B cell (primary cell): Measurements from ENCODE around the gene EIF3D. TPM values are rescaled to one million over a fixed set of nuclear protein-coding genes. Genes with fewer than 3 reads are reported as not detected.

Experiments
- ATAC-seq: fragments of 200-7000 bp; cut with Tn5 transposase; one replicate; pipeline ENCODE4 v1.10.0; 2021; ENCODE audit warnings: low read depth, mild to moderate bottlenecking, moderate number of reproducible peaks, moderate library complexity
- CTCF ChIA-PET: fragments of 350-600 bp; sonication (Branson Sonifier 250); formaldehyde crosslinking; loops from one replicate; lab custom pipeline; 2021; ENCODE audit warnings: antibody characterized with exemption, inconsistent platforms; lab: Charles Lee
- POLR2A ChIA-PET: fragments of 350-600 bp; sonication (Branson Sonifier 250); formaldehyde crosslinking; loops from one replicate; lab custom pipeline; 2021; ENCODE audit warnings: antibody characterized with exemption; lab: Charles Lee
- DNase-seq: peaks from one replicate; pipeline ENCODE4 v3.0.0; 2013
- H2AFZ ChIP-seq: 2 replicates; pipeline ENCODE4 v1.6.1; 2012; ENCODE audit warnings: mild to moderate bottlenecking, low read depth, low read length; ENCODE audit not compliant: insufficient read depth, poor library complexity, severe bottlenecking
- H3K27ac ChIP-seq, 2 donors: 1 replicate in 1 of 2; 2 replicates in 1 of 2; pipeline ENCODE4 v1.5.1; 2012 to 2013; ENCODE audit warnings: low read length in 2 of 2, mild to moderate bottlenecking in 2 of 2, moderate library complexity in 1 of 2
- H3K27me3 ChIP-seq, 4 experiments: fragments of 200-600 bp in 1 of 4; sonication (generic) in 1 of 4; replicated peaks in 1 of 4; 1 replicate in 2 of 4; 2 replicates in 2 of 4; pipeline versions ENCODE4 v1.6.1 to v1.7.0; 2013 to 2016; ENCODE audit warnings: low read length in 3 of 4, mild to moderate bottlenecking in 2 of 4, mixed read lengths in 1 of 4, moderate library complexity in 1 of 4; ENCODE audit not compliant: insufficient read depth in 4 of 4, control insufficient read depth in 3 of 4; ENCODE audit errors: control extremely low read depth in 1 of 4
- H3K36me3 ChIP-seq, 2 experiments: replicated peaks in 1 of 2; 1 replicate in 1 of 2; 2 replicates in 1 of 2; pipeline versions ENCODE4 v1.6.1 to v1.7.1; 2013; ENCODE audit warnings: low read length in 1 of 2; ENCODE audit not compliant: insufficient read depth in 2 of 2, control insufficient read depth in 1 of 2; ENCODE audit errors: control extremely low read depth in 1 of 2, extremely low read depth in 1 of 2
- H3K4me1 ChIP-seq, 2 donors: fragments of 200-600 bp in 1 of 2; sonication (generic) in 1 of 2; 1 replicate in 1 of 2; 2 replicates in 1 of 2; pipeline versions ENCODE4 v1.5.1 to v1.6.1; 2013 to 2017; ENCODE audit warnings: low read length in 2 of 2; ENCODE audit not compliant: control insufficient read depth in 2 of 2, insufficient read depth in 2 of 2
- H3K4me2 ChIP-seq: replicated peaks from 2 replicates; pipeline ENCODE3; 2012; ENCODE audit warnings: mild to moderate bottlenecking, low read depth, low read length; ENCODE audit not compliant: poor library complexity, severe bottlenecking
- H3K4me3 ChIP-seq, 5 experiments: fragments of 200-600 bp in 1 of 5; sonication (generic) in 1 of 5; 1 replicate in 3 of 5; 2 replicates in 2 of 5; pipeline versions ENCODE4 v1.5.1 to v1.7.0; 2011 to 2016; ENCODE audit warnings: low read length in 4 of 5, mild to moderate bottlenecking in 4 of 5, low read depth in 2 of 5, control low read depth in 1 of 5, moderate library complexity in 1 of 5; ENCODE audit not compliant: insufficient read depth in 1 of 5; ENCODE audit errors: control extremely low read depth in 1 of 5, extremely low read depth in 1 of 5
- H3K79me2 ChIP-seq: fragments of 200-600 bp; sonication (generic); one replicate; pipeline ENCODE4 v1.6.0; 2016; ENCODE audit warnings: low read length; ENCODE audit not compliant: control insufficient read depth, insufficient read depth
- H3K9ac ChIP-seq: fragments of 200-600 bp; sonication (generic); 2 replicates; pipeline ENCODE4 v1.6.1; 2017; ENCODE audit warnings: mild to moderate bottlenecking, low read length, moderate library complexity
- H3K9me3 ChIP-seq, 3 donors: one replicate each; pipeline versions ENCODE4 v1.6.1 to v1.7.1; 2013; ENCODE audit warnings: low read length in 2 of 3; ENCODE audit not compliant: control insufficient read depth in 2 of 3, insufficient read depth in 1 of 3; ENCODE audit errors: control extremely low read depth in 1 of 3
- H4K20me1 ChIP-seq: 2 replicates; pipeline ENCODE4 v1.6.0; 2012; ENCODE audit warnings: mild to moderate bottlenecking, low read length; ENCODE audit not compliant: insufficient read depth, control insufficient read depth, poor library complexity, severe bottlenecking
- H3K27ac Mint-ChIP-seq: one replicate; pipeline ENCODE4 v1.8.0; 2021; ENCODE audit warnings: mixed read lengths
- H3K27me3 Mint-ChIP-seq: one replicate; pipeline ENCODE4 v1.8.0; 2021; ENCODE audit warnings: mixed read lengths
- H3K4me1 Mint-ChIP-seq: one replicate; pipeline ENCODE4 v1.8.0; 2021; ENCODE audit warnings: mixed read lengths
- H3K4me3 Mint-ChIP-seq: one replicate; pipeline ENCODE4 v1.8.0; 2021; ENCODE audit warnings: mixed read lengths
- H3K9me3 Mint-ChIP-seq: one replicate; pipeline ENCODE4 v1.8.0; 2022; ENCODE audit warnings: mixed read lengths; ENCODE audit not compliant: insufficient read depth
- CTCF ChIP-seq: fragments of 200-600 bp; IDR thresholded peaks from one replicate; pipeline ENCODE4 v1.8.0; 2022; ENCODE audit warnings: antibody characterized with exemption, mild to moderate bottlenecking
- EZH2 ChIP-seq: IDR thresholded peaks from 2 replicates; pipeline ENCODE4 v1.6.1; 2012; ENCODE audit warnings: borderline replicate concordance, low read depth, mild to moderate bottlenecking, moderate library complexity, low read length; ENCODE audit not compliant: insufficient read depth, poor library complexity, severe bottlenecking
- WGBS: methylation state at CpG from one replicate; pipeline ENCODE4 v1.1.5; 2013; ENCODE audit warnings: missing lambda C conversion rate; ENCODE audit not compliant: insufficient coverage; 5-methylcytosine and 5-hydroxymethylcytosine counted together
- intact Hi-C: fragments of 100-400 bp; cut with micrococcal nuclease; formaldehyde crosslinking; loops from one replicate; pipeline ENCODE4 v1.10.0; 2022
- polyA plus RNA-seq: library from polyadenylated mRNA; depleted of rRNA; stranded (reverse); fragments of >200 nt; gene quantifications from 2 replicates; pipeline ENCODE4 v1.2.3, GENCODE V29; 2012
- total RNA-seq, 2 donors: library from RNA; stranded (reverse); fragments of 120-200 nt in 1 of 2; gene quantifications; 1 replicate in 1 of 2; 2 replicates in 1 of 2; pipeline versions ENCODE4 v1.2.3 to v1.2.4, GENCODE V29; 2013 to 2022

EIF3D gene
- total and polyA plus RNA-seq, 2 donors (not counting 1 experiment from before 2014, with no cell fraction given): 274 to 324 TPM

GRCh38 chr22:36544107-36544620 lies 15.2 kb upstream of the EIF3D start:
- Histone ChIP-seq H3K27me3 (no peaks in the 10 kb centered on the region), H3K79me2 (no peaks in the 10 kb centered on the region), H3K4me2 (no peak overlapping the region), H2AFZ (no peak overlapping the region), H3K4me1 (peaks cover 5 to 15% of the 10 kb centered on the region in 2 donors), H3K9ac (no peak overlapping the region), H3K4me3 (no peak overlapping the region), H3K36me3 (no peaks in the 10 kb centered on the region), H3K9me3 (no peaks in the 10 kb centered on the region), H4K20me1 (no peaks in the 10 kb centered on the region), H3K27ac (no peak overlapping the region)
- intact Hi-C loops: no loop called here
- no peak for DNase-seq
- 80% methylated on average over 10 of the region's 11 CpGs for WGBS
- CTCF ChIA-PET: interaction anchor here (1.1 to 1.8 kb wide), 3 partner anchors 8 to 435 kb away, joined by 3 to 7 read pairs (median 5); no protein-coding TSS in a partner anchor
- TF ChIP-seq CTCF: no peak
- no peak for TF ChIP-seq EZH2
- Mint-ChIP-seq H3K4me1 (peaks cover 8% of the 10 kb centered on the region), H3K27me3 (peaks cover 6% of the 10 kb centered on the region), H3K9me3 (no peaks in the 10 kb centered on the region), H3K4me3 (no peak overlapping the region), H3K27ac (no peak overlapping the region)
- ATAC-seq: no peak
- POLR2A ChIA-PET: no interaction called here

GRCh38 chr22:36541831-36542411 lies 13.0 kb upstream of the EIF3D start:
- H3K27me3 ChIP-seq: no peaks in the 10 kb centered on the region
- TF ChIP-seq CTCF: no peak
- H3K4me1 Mint-ChIP-seq: peaks cover 2% of the 10 kb centered on the region
- no peak overlapping the region for H3K27ac Mint-ChIP-seq
- DNase-seq: no peak
- no peak for ATAC-seq
- no peak overlapping the region for H3K4me2 ChIP-seq
- intact Hi-C loops: no loop called here
- H3K27ac ChIP-seq: no peak overlapping the region
- no peaks in the 10 kb centered on the region for H3K9me3 Mint-ChIP-seq
- H3K9ac ChIP-seq: no peak overlapping the region
- no peaks in the 10 kb centered on the region for H3K9me3 ChIP-seq
- H3K4me1 ChIP-seq: peaks cover 0 to 8% of the 10 kb centered on the region in 2 donors
- H3K4me3 Mint-ChIP-seq: no peak overlapping the region
- H3K4me3 ChIP-seq: no peak overlapping the region
- ChIA-PET POLR2A (no interaction called here), CTCF (interaction anchor here (0.8 kb wide), 1 partner anchor 436 kb away, joined by 4 read pairs; no protein-coding TSS in a partner anchor)
- H2AFZ ChIP-seq: no peak overlapping the region
- no peaks in the 10 kb centered on the region for H3K36me3 ChIP-seq
- H4K20me1 ChIP-seq: no peaks in the 10 kb centered on the region
- WGBS: 57% methylated on average over 4 of the region's 9 CpGs
- no peaks in the 10 kb centered on the region for H3K79me2 ChIP-seq
- H3K27me3 Mint-ChIP-seq: peaks cover 9% of the 10 kb centered on the region
